Nephron (organoid): Measurements from ENCODE around the gene CLCN1.
"Not testable (repeated sequence)": the region's sequence is repeated elsewhere in the genome, so short reads cannot be mapped to it uniquely, and the experiment has no call there.

Source experiments
- H3K27ac Mint-ChIP-seq, 3 experiments: 2 replicates each; pipeline ENCODE4 v1.8.0; 2020; ENCODE audit warnings: mixed read lengths in 3 of 3, mild to moderate bottlenecking in 2 of 3, moderate library complexity in 1 of 3
- H3K27me3 Mint-ChIP-seq: 2 replicates; pipeline ENCODE4 v1.8.0; 2021; ENCODE audit warnings: low read depth, mild to moderate bottlenecking, moderate library complexity, mixed read lengths
- H3K36me3 Mint-ChIP-seq: 2 replicates; pipeline ENCODE4 v1.8.0; 2020; ENCODE audit warnings: low read depth, mixed read lengths
- H3K4me1 Mint-ChIP-seq: 2 replicates; pipeline ENCODE4 v1.8.0; 2020; ENCODE audit warnings: mixed read lengths
- H3K4me3 Mint-ChIP-seq, 3 experiments: 2 replicates each; pipeline ENCODE4 v1.8.0; 2020; ENCODE audit warnings: mild to moderate bottlenecking in 3 of 3, mixed read lengths in 3 of 3, moderate library complexity in 2 of 3
- H3K9me3 Mint-ChIP-seq: 2 replicates; pipeline ENCODE4 v1.8.0; 2020; ENCODE audit warnings: mixed read lengths
- CTCF ChIP-seq, 3 experiments: fragments of 200-600 bp; sonication (generic); IDR thresholded peaks; one replicate each; pipeline ENCODE4 v1.5.0; 2021; ENCODE audit warnings: antibody characterized with exemption in 3 of 3; ENCODE audit not compliant: unreplicated experiment in 3 of 3

Gene CLCN1

GRCh38 chr7:143288836-143289235 is 27.1 kb upstream of the CLCN1 start:
- H3K9me3 Mint-ChIP-seq, result peaks cover 4% of the 10 kb centered on the region
- TF ChIP-seq CTCF (IDR thresholded peaks at IDR 0.05; ENCODE audit: unreplicated experiment in 3 of 3), result no peak
- no peaks in the 10 kb centered on the region for H3K27me3 Mint-ChIP-seq
- H3K4me1 Mint-ChIP-seq, result peaks cover 50% of the 10 kb centered on the region
- H3K36me3 Mint-ChIP-seq, result peaks cover 29% of the 10 kb centered on the region
- peak overlapping the region; percentile 93 to 96 (median 95) for H3K27ac Mint-ChIP-seq
- H3K4me3 Mint-ChIP-seq, result peak overlapping the region; percentile 95 to 99 (median 96)

- Mint-ChIP-seq H3K27me3 (no peaks in the 10 kb centered on the region), H3K36me3 (peaks cover 35% of the 10 kb centered on the region), H3K27ac (peak overlapping the region; percentile 93 to 96 (median 95)), H3K4me1 (peaks cover 50% of the 10 kb centered on the region), H3K4me3 (peak overlapping the region; percentile 95 to 99 (median 96)), H3K9me3 (peaks cover 4% of the 10 kb centered on the region)
- no peak for TF ChIP-seq CTCF (IDR thresholded peaks at IDR 0.05; ENCODE audit: unreplicated experiment in 3 of 3)
These were observed 26.5 kb upstream of the CLCN1 start for GRCh38 chr7:143289421-143289820.

DNA sequence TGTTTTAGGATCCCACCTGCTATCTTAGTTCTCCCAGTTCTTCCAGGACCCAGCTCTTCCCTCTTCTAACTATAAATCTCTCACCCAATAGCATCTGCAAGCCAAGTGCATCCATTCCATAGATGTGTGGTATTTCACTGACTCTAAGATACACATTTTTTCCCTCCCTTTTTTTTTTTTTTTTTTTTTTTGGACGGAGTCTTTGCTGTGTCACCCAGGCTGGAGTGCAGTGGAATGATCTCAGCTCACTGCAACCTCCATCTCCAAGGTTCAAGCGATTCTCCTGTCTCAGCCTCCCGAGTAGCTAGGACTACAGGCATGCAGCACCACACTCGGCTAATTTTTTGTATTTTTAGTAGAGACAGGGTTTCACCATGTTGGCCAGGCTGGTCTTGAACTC is 26.0 kb upstream of the CLCN1 start:
- H3K4me1 Mint-ChIP-seq, result peaks cover 48% of the 10 kb centered on the region
- H3K27ac Mint-ChIP-seq, result peak overlapping the region; percentile 59 to 96 (median 93)
- peak overlapping the region; percentile 95 to 99 (median 96) for H3K4me3 Mint-ChIP-seq
- not testable (repeated sequence) for H3K27me3 Mint-ChIP-seq, H3K9me3 Mint-ChIP-seq
- H3K36me3 Mint-ChIP-seq, result peaks cover 40% of the 10 kb centered on the region

GRCh38 chr7:143290293-143290692 is 25.6 kb upstream of the CLCN1 start:
- Mint-ChIP-seq H3K4me3 (peak overlapping the region; percentile 31 to 95 (median 71)), H3K36me3 (peaks cover 44% of the 10 kb centered on the region), H3K27ac (no peak overlapping the region), H3K27me3 (no peaks in the 10 kb centered on the region), H3K9me3 (peaks cover 4% of the 10 kb centered on the region), H3K4me1 (peaks cover 50% of the 10 kb centered on the region)
- no peak for TF ChIP-seq CTCF (IDR thresholded peaks at IDR 0.05; ENCODE audit: unreplicated experiment in 3 of 3)

GRCh38 chr7:143292876-143293275 is 23.0 kb upstream of the CLCN1 start:
- no peaks in the 10 kb centered on the region for H3K27me3 Mint-ChIP-seq
- no peak overlapping the region for H3K27ac Mint-ChIP-seq
- peaks cover 57% of the 10 kb centered on the region for H3K4me1 Mint-ChIP-seq
- TF ChIP-seq CTCF (IDR thresholded peaks at IDR 0.05; ENCODE audit: unreplicated experiment in 3 of 3), result no peak
- no peak overlapping the region for H3K4me3 Mint-ChIP-seq
- peaks cover 63% of the 10 kb centered on the region for H3K36me3 Mint-ChIP-seq
- H3K9me3 Mint-ChIP-seq, result peaks cover under 1% of the 10 kb centered on the region

- Mint-ChIP-seq H3K4me1 (peaks cover 43% of the 10 kb centered on the region), H3K27ac (peak overlapping the region; percentile 30 to 78 (median 52)), H3K36me3 (peaks cover 90% of the 10 kb centered on the region), H3K27me3 (no peaks in the 10 kb centered on the region), H3K9me3 (no peaks in the 10 kb centered on the region), H3K4me3 (no peak overlapping the region)
- no peak for TF ChIP-seq CTCF (IDR thresholded peaks at IDR 0.05; ENCODE audit: unreplicated experiment in 3 of 3)
These were observed 20.0 kb upstream of the CLCN1 start for GRCh38 chr7:143295870-143296269.
